IPS-18a (cell line): Measurements from ENCODE around the gene LAMA2.
"Not testable (repeated sequence)": the region's sequence is repeated elsewhere in the genome, so short reads cannot be mapped to it uniquely, and the experiment has no call there.

Source experiments
- H3K27ac ChIP-seq: one replicate; pipeline ENCODE4 v1.5.1; 2013; ENCODE audit warnings: low read length
- H3K27me3 ChIP-seq: one replicate; pipeline ENCODE4 v1.6.1; 2013; ENCODE audit warnings: mild to moderate bottlenecking, low read length; ENCODE audit not compliant: control insufficient read depth, insufficient read depth
- H3K36me3 ChIP-seq: one replicate; pipeline ENCODE4 v1.6.1; 2013; ENCODE audit warnings: low read depth, low read length; ENCODE audit not compliant: control insufficient read depth
- H3K4me1 ChIP-seq: one replicate; pipeline ENCODE4 v1.6.1; 2013; ENCODE audit warnings: low read depth, low read length; ENCODE audit not compliant: control insufficient read depth
- H3K4me3 ChIP-seq: one replicate; pipeline ENCODE4 v1.5.1; 2013; ENCODE audit warnings: low read length
- H3K9ac ChIP-seq: one replicate; pipeline ENCODE4 v1.6.1; 2013; ENCODE audit warnings: mild to moderate bottlenecking, low read length, moderate library complexity
- H3K9me3 ChIP-seq: one replicate; pipeline ENCODE4 v1.6.1; 2013; ENCODE audit warnings: low read depth, low read length; ENCODE audit not compliant: control insufficient read depth

The LAMA2 gene

DNA sequence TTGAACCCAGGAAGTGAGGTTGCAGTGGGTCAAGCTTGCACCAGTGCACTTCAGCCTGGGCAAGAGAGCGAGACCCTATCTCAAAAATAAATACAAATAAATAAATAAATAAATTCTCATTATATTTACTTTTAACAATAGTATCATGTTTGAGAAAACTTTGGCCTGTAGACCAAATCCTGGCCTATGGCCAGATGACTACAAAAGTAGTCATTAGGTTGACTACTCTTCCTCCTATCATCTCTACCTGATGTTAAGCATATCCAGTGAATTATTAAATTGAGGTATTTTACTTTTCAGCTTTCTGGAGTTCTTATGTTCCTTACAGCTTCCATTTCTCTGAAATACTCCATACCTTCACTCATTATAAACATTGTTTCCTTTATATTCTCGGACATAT lies 280.6 kb downstream of the LAMA2 start:
- H3K4me1 ChIP-seq, result no peaks in the 10 kb centered on the region
- H3K36me3 ChIP-seq, result no peaks in the 10 kb centered on the region
- no peaks in the 10 kb centered on the region for H3K9me3 ChIP-seq
- no peaks in the 10 kb centered on the region for H3K27me3 ChIP-seq
- H3K9ac ChIP-seq, result no peak overlapping the region
- H3K27ac ChIP-seq, result no peak overlapping the region
- H3K4me3 ChIP-seq, result no peak overlapping the region

DNA sequence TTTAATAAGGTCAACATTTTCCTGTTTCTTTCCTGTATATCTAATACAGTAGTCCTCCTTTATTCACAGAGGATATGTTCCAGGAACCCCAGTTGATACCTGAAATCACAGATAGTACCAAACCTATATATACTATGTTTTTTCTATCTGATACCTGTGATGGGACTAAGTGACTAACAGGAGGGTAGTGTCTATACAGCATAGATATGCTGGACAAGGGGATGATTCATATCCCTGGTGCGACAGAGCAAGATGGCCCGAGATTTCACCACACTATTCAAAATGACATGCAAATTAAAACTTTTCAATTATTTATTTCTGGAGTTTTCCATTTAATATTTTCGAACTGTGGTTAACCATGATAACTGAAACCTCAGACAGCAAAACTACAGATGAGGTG lies 281.1 kb downstream of the LAMA2 start:
- H3K27ac ChIP-seq, result no peak overlapping the region
- H3K9ac ChIP-seq, result no peak overlapping the region
- H3K4me1 ChIP-seq, result no peaks in the 10 kb centered on the region
- H3K27me3 ChIP-seq, result no peaks in the 10 kb centered on the region
- no peaks in the 10 kb centered on the region for H3K9me3 ChIP-seq
- H3K4me3 ChIP-seq, result no peak overlapping the region
- no peaks in the 10 kb centered on the region for H3K36me3 ChIP-seq

DNA sequence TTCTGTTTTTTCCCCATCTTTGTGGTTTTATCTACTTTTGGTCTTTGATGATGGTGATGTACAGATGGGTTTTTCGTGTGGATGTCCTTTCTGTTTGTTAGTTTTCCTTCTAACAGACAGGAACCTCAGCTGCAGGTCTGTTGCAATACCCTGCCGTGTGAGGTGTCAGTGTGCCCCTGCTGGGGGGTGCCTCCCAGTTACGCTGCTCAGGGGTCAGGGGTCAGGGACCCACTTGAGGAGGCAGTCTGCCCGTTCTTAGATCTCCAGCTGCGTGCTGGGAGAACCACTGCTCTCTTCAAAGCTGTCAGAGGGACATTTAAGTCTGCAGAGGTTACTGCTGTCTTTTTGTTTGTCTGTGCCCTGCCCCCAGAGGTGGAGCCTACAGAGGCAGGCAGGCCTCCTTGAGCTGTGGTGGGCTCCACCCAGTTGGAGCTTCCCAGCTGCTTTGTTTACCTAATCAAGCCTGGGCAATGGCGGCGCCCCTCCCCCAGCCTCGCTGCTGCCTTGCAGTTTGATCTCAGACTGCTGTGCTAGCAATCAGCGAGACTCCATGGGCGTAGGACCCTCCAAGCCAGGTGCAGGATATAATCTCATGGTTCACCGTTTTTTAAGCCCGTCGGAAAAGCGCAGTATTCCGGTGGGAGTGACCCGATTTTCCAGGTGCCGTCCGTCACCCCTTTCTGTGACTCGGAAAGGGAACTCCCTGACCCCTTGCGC lies 289.5 kb downstream of the LAMA2 start:
- not testable (repeated sequence) for H3K27me3 ChIP-seq, H3K9ac ChIP-seq, H3K4me1 ChIP-seq, H3K36me3 ChIP-seq, H3K9me3 ChIP-seq, H3K27ac ChIP-seq
- H3K4me3 ChIP-seq, result peak overlapping the region; percentile 60

DNA sequence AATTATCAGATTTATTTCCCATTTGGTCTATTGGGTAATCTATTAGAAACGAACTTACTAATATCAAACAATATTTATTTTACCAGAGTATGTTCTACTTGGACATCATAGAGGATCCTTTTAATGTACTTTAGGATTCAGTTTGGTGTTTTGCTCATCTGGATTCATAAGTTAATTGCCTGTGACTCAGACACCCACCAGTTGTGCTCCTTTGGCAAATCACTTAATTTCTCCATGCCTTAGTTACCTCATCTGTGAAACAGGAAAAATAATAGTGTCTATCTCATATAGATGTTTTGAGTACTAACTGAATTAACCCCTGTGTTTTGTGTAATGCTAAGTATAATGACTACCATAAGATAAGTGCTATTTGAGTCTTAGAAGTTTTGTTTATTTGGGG lies 292.1 kb downstream of the LAMA2 start:
- Histone ChIP-seq H3K9me3 (no peaks in the 10 kb centered on the region), H3K27ac (no peak overlapping the region), H3K4me3 (no peak overlapping the region), H3K36me3 (no peaks in the 10 kb centered on the region), H3K4me1 (peaks cover 2% of the 10 kb centered on the region), H3K27me3 (peaks cover 7% of the 10 kb centered on the region), H3K9ac (no peak overlapping the region)

DNA sequence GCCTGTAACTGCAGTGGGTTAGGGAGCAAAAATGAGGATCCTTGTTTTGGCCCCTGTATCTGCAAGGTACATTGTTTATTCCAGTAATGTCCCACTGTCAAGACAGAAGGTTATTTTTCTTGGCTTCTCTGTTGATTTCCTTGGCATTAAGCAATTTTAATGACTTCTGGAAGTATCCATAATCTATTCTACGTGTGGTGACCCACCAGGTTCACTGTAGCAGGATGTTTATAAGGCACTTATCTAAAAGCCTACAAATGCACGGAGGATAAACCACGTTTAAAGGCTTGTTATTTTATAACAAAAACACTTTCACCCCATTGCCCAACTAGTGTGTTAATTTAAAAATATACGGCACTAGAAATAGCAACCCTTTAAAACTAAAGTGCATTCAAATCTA lies 294.9 kb downstream of the LAMA2 start:
- peaks cover 2% of the 10 kb centered on the region for H3K4me1 ChIP-seq
- no peaks in the 10 kb centered on the region for H3K9me3 ChIP-seq
- H3K9ac ChIP-seq, result no peak overlapping the region

DNA sequence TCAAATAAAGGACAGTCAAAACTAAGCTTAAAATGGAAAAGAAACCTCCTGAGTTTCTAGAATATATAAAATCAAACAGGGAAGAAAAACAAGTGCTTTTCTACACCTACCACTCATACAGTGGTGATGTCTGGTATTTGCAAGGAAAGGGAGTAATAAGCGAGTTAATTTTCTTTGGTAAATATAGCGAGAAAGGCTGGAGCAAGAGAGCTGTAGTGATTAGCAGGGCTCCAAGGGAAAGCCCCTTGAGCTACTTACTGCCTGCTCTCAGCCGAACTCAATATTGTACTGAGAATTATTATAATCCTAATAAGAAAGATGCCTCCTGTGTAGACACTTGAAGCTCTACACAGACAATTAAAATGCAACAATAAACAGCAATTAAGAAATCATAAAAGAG lies 296.3 kb downstream of the LAMA2 start:
- Histone ChIP-seq H3K9me3 (no peaks in the 10 kb centered on the region), H3K4me1 (no peaks in the 10 kb centered on the region), H3K27me3 (no peaks in the 10 kb centered on the region), H3K27ac (no peak overlapping the region), H3K36me3 (no peaks in the 10 kb centered on the region), H3K9ac (no peak overlapping the region), H3K4me3 (no peak overlapping the region)

More for the DNA sequence above, 294.9 kb downstream of the LAMA2 start:
- Histone ChIP-seq H3K27me3 (peaks cover 7% of the 10 kb centered on the region), H3K27ac (no peak overlapping the region), H3K4me3 (no peak overlapping the region), H3K36me3 (no peaks in the 10 kb centered on the region)

DNA sequence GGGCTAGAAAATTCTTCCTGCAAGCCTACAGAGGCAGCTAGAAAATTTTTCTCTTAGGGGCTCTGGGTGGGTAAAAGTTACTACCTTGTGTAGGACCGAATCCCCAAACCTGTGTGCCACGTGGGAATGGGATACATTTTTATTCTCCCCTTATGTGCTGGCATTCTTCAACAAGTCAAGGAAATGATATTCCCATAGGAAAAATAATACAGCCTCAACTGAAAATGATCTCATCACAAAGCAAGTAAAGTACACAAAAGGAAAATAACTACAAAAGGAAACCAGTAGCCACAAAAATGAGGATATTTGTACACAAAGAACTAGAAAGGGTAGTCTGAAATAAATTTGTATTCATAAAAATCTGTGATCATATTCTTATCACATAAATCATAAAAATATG lies 298.1 kb downstream of the LAMA2 start:
- no peak overlapping the region for H3K4me3 ChIP-seq
- H3K27me3 ChIP-seq, result no peaks in the 10 kb centered on the region
- H3K4me1 ChIP-seq, result no peaks in the 10 kb centered on the region
- no peaks in the 10 kb centered on the region for H3K9me3 ChIP-seq
- no peak overlapping the region for H3K9ac ChIP-seq
- H3K27ac ChIP-seq, result no peak overlapping the region
- H3K36me3 ChIP-seq, result no peaks in the 10 kb centered on the region

DNA sequence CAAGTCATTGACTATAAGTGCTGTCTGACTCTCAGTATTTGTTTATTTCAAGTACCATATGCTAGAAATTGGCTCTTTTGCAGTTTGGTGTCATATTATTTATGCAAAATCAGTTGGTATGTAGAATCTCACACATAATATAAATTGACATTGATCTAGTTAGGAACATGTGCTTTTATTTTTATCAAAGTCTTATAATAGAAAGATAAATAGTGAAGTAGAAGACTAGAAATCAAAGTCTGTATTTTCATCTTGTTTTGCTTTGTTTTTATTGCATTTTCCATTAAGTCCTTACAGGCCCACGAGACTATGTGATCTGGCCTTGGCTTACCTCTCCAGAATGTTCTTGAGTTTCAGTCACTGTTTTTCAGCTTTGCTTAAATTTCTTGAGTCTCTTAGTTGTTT lies 300.3 kb downstream of the LAMA2 start:
- Histone ChIP-seq H3K27me3 (no peaks in the 10 kb centered on the region), H3K36me3 (no peaks in the 10 kb centered on the region), H3K4me3 (no peak overlapping the region), H3K4me1 (no peaks in the 10 kb centered on the region), H3K27ac (no peak overlapping the region), H3K9ac (no peak overlapping the region), H3K9me3 (no peaks in the 10 kb centered on the region)

DNA sequence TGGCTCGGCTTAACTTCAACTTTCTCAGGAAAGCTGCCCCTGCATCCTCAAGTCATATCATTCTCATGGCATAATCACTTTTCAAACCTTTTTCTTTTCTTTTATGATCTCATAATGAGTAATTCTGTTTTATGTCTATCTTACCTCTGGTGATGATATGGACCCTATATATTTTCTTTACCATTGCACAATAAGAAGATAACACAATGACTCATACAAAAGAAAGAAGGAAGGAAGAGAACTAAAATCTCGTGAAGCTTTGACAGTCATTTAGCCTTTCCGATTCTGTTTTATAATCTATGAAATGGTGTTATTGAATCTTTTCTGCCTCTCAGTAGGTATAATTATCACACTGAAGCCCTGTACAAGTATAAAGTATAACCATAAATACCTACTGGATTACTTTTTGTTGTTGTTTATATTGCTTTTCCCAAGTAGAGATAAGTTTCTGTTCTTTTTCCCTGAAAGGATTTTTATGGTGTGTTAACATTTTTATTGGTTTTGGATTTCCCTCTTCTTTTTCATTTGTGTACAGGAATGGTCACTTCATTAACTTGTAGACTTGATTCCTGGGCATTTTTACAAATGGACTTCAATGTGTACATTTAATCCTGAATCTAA lies 300.9 kb downstream of the LAMA2 start:
- no peaks in the 10 kb centered on the region for H3K36me3 ChIP-seq
- no peak overlapping the region for H3K27ac ChIP-seq
- no peaks in the 10 kb centered on the region for H3K9me3 ChIP-seq
- H3K4me1 ChIP-seq, result no peaks in the 10 kb centered on the region
- no peaks in the 10 kb centered on the region for H3K27me3 ChIP-seq
- H3K9ac ChIP-seq, result no peak overlapping the region
- no peak overlapping the region for H3K4me3 ChIP-seq

DNA sequence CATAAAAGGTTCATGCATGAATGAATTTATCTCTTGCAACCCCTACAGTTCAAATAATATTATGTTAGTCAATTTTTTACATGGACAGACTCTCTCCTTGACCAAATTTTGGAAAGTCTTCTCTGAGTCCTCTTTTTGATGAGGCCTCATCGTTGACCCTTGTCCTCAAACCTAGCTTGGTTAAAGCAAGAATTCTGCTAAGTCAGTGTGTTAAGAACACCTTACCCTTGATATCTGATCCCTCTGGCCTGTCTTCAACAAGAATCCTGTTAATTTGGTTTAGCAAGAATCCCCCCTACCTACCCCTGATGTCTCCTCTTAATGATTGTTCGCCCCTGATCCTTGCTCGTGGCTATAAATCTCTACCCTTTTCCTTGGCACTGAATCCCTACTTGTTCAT lies 301.4 kb downstream of the LAMA2 start:
- Histone ChIP-seq H3K27ac (no peak overlapping the region), H3K36me3 (no peaks in the 10 kb centered on the region), H3K27me3 (no peaks in the 10 kb centered on the region), H3K9ac (no peak overlapping the region), H3K4me3 (no peak overlapping the region), H3K9me3 (no peaks in the 10 kb centered on the region), H3K4me1 (no peaks in the 10 kb centered on the region)

DNA sequence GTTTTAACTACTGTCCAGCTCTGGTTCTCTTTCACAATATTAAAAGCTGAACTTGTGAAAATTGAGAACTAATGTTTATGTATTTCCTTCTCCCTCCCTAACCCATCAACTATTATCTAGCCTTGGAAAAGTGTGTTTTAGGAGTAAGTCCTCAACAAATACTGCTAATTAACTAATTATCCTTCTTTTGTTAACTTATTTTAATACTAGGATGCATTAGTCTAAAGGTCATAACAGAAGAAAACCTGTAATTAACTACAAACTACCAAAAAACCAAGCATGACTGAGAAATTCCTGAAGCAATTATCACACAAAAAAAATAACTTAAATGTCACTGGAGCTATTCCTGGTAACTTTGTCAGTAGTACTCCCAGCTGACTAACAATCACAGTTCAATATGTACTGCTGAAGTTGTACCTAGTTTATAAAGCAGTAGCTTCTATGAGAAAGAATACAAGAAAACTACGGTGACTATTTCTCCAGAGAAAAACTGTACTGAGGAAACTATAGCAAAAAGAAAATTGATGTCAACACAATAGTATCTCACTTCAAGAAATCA lies 301.9 kb downstream of the LAMA2 start:
- Histone ChIP-seq H3K4me3 (no peak overlapping the region), H3K27ac (no peak overlapping the region), H3K9me3 (no peaks in the 10 kb centered on the region), H3K27me3 (no peaks in the 10 kb centered on the region), H3K9ac (no peak overlapping the region), H3K4me1 (no peaks in the 10 kb centered on the region), H3K36me3 (no peaks in the 10 kb centered on the region)

DNA sequence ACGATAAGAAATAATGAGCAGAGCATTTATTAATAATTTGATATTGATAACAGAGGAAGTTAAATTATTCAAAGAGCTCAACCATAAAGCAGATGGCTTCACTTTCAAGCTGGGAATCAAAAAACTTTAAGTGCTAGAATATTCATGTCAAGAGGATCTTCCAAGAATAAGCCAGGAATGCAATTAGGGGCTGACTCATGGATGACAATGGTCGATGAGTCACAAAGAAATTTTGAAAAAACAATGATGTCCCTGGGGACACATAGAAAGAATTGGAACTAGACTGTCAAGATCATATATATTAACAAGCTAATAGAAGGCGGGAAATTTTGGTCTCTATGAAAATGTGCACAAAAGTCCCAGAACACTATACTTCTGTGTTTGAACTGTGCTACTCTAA lies 304.1 kb downstream of the LAMA2 start:
- Histone ChIP-seq H3K4me3 (no peak overlapping the region), H3K27me3 (no peaks in the 10 kb centered on the region), H3K9me3 (no peaks in the 10 kb centered on the region), H3K9ac (no peak overlapping the region), H3K27ac (no peak overlapping the region), H3K4me1 (no peaks in the 10 kb centered on the region), H3K36me3 (no peaks in the 10 kb centered on the region)
